Measurements from ENCODE around the gene AIF1L.

AIF1L gene

DNA sequence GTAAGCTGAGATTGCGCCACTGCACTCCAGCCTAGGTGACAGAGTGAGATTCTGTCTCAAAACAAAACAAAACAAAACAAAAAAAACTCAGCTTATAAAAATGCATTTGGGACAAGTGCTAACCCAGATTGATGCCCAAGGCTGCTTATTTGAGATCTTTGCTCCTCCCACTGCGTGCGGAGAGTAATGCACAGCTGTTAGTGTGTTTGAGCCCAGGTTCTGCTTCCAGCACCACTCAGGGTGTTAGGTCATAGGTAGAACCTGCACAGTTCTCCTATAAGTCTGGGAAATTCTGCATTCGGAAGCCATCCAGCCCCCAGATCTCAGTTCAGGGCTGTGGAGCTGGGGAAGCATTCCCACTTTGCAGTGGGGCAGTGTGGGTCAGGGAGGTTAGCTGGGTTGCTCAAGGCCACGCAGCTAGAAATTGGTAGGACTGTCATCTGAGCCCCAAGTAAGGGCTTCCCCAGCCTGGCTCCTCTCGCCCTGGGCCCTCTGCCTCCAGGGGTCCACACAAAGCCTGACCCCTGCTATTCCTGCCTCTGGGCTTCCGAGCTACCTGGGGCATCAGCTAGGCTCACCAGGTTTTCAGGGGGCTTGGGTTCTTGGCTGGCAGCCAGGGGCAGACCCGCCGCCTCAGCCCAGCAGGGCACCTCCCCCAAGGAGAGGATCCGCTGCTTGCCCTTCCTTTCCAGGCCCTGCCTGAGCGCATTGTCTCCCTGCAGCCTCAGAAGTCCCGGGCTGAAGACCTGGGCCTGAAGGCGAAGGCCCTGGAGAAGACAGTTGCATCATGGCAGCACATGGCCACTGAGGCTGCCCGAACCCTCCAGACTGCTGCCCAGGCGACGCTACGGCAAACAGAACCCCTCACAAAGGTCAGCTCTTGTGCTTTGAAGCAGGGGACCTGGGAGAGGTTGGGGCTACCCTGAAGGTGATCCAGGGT lies 17.6 kb upstream of the AIF1L start:
- DNase-seq: no peak

DNA sequence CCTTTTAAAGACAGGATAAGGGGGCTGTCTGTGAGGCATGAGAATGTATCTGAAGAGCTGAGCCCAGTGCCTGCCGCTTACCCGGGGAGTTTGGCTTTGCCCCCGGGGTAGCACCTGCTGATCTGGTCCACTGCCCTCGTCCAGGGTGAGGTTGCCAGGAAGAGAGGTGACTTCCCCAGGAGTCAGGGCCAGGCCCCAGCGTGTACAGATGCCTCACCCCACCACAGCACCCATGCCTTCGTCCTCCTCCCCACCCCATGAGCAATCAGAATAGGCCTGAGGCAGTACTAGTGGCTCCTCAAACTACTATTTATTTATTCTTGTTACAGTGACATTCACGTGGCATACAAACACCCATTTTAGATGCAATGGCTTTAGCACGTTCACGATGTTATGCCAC lies 15.7 kb upstream of the AIF1L start:
- DNase-seq: no peak

DNA sequence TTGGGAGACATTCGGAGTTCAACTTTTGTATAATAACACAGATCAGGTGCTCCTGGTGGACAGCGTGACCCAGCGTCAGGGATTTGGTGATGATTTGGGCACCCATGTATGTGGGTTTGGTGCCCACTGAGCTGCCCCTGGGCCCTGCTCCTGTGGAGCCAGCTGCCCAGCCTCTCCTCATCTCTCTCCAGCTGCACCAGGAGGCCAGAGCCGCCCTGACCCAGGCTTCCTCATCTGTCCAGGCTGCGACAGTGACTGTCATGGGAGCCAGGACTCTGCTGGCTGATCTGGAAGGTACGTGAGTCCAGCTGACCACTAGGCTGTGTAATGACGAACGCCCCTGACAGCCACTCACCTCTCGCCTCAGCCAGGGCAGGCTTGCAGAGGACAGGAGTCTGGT lies 14.5 kb upstream of the AIF1L start:
- no peak for DNase-seq

DNA sequence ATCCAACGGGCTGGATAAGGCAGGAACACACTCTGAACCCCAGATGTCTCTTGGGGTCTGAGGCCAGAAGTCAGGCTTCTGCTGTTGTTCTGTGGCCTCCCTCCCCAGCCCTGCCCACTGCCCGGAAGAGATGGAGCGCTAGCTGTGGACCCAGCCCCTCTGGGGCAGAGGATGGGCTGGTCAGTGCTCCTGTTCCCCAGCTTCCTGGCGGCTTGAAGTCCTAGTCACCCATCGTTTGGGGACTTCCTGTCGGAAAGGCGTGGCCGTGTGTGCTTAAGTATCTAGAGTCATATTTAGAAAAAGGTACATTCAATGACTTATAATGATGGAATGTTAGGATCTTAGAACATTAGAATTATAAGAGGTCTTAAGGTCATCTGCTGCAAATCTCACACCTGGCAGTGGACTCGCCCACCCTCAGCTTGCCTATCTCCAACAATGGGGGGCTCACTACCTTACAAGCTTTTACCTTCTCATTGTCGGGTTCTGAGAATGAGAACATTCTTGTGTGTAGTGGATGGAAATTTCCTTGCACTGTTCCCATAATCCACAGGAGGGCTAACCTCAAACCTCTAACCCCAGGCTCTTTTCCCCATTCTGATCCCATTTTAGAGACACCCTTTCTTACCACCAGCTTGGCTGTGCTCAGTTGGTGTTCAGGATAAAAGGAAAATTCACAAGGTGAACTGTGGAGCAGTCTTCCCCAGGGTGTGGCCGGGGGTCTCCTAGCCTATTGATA lies 13.4 kb upstream of the AIF1L start:
- DNase-seq: no peak

DNA sequence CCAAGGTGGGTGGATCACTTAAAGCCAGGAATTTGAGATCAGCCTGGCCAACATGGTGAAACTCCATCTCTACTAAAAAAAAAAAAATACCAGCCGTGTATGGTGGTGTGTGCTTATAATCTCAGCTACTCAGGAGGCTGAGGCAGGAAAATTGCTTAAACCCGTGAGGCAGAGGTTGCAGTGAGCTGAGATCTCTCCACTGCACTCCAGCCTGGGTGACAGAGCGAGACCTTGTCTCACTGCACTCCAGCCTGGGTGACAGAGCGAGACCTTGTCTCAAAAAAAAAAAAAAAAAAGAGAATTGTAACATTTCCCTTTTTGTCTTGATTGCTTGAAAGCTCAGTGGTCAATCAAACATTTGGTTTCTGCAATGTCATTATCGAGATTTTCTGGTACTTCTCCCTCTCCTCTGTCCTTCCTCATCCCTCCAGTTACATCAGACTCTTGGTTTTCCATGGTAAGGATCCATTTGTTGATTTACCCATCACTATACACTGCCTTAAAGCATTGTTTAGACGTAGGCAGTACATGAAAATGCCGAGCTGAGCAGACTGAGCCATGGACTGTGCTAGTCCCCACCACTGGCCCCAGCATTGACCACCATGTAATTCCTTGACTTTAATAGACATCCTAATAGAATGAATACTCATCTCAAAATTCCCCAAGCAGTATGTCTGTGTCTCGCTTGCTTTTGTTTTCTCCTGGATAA lies 11.5 kb upstream of the AIF1L start:
- DNase-seq: no peak

DNA sequence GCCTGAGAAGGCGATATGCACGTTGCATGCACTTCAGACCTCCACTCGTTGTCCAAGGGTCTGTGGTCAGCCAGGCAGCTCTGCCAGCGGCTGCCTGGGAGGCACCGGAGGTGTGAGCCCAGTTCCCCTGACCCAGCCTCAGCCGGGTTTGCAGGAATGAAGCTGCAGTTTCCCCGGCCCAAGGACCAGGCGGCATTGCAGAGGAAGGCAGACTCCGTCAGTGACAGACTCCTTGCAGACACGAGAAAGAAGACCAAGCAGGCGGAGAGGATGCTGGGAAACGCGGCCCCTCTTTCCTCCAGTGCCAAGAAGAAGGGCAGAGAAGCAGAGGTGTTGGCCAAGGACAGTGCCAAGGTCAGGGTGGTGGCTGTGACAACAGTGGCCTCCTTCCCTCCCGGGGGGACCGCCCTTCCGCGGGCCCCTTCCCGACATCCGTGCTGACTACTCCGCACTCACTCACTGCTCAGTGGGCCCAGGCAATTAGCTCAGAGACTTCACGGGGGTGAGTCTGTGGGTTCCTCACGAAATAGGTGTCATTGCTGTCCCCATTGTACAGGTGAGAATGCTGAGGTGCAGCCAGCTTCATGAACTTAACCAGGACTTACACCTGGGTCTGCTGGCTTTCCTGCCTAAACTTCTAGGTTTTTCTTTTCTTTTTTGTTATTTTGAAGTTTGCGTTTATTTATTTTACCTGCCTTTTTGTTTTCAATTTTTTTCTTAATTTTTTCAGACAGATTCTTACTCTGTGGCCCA lies 10.8 kb upstream of the AIF1L start:
- DNase-seq: no peak

DNA sequence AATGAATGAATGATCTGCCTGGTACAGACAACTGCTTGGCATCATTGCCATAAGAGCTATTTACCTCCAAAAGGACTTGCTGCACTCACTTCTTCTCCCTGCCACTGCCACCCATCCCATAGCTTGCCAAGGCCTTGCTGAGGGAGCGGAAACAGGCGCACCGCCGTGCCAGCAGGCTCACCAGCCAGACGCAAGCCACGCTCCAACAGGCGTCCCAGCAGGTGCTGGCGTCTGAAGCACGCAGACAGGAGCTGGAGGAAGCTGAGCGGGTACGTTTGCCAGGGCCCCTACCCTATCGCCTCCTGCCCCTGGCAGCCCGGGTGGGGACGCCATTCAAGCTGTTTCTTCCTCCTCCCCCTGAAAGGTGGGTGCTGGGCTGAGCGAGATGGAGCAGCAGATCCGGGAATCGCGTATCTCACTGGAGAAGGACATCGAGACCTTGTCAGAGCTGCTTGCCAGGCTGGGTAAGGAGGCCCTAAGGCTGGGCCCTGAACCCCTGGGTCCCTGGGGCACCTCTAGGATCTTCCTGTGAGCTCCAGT lies 8.9 kb upstream of the AIF1L start:
- DNase-seq: no peak

DNA sequence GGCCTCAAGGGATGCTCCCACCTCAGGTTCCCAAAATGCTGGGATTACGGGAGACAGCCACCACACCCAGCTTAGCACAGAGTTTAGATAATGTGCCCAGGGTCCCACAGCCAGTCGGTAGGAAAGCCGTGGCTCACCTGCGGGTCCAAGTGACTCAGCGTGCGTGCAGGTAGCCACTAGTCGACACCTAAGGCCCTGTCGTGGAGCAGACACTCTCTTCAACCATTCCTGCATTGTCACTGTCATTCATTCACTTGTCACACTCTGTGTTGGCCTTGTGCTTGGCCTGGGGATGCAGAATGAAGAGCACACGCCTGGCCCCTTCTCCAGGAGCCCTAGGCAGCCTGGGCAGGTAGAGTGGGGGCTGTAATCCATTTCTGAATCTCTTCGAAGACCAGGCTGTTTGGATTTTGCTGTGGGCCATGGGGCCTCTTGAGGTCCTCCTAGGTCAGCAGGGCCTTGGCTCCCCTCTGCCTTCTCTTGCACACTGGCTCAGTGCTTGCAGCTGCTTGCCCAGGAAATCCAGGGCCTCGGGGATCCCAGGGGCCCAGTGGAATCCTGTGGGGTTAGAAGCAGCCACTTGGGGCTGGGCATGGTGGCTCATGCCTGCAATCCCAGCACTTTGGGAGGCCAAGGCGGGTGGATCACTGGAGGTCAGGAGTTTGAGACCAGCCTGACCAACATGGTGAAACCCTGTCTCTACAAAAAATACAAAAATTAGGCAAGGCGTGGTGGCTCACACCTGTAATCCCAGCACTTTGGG lies 6.1 kb upstream of the AIF1L start:
- no peak for DNase-seq

DNA sequence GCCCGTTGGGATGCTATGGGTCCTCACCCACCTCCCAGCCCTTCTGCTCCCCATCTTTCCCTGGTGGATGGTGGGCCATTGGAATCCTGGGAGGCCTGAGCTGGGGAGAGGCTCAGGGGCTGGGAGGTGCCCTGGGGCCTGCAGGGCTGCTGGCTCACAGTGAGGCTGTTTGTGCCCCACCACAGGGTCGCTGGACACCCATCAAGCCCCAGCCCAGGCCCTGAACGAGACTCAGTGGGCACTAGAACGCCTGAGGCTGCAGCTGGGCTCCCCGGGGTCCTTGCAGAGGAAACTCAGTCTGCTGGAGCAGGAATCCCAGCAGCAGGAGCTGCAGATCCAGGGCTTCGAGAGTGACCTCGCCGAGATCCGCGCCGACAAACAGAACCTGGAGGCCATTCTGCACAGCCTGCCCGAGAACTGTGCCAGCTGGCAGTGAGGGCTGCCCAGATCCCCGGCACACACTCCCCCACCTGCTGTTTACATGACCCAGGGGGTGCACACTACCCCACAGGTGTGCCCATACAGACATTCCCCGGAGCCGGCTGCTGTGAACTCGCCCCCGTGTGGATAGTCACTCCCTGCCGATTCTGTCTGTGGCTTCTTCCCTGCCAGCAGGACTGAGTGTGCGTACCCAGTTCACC lies 4.9 kb upstream of the AIF1L start:
- no peak for DNase-seq

DNA sequence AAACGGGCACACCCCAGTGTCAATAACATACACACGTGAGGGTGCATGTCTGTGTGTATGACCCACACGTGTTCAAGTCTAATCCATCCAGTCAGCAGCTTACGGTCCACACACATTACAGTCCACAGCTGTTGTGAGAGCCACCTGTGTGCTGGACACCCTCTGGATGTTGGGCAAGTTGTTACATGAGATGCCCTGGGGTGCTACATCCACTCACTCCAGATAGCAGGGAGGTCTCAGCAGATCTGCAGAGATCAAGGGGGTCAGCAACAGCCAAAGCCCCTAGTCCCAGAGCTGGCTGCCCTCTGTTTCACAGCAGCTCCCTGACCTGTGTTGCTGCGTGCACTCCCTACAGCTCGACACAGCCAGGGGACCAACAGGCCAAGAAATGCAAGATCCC lies 4.3 kb upstream of the AIF1L start:
- no peak for DNase-seq

DNA sequence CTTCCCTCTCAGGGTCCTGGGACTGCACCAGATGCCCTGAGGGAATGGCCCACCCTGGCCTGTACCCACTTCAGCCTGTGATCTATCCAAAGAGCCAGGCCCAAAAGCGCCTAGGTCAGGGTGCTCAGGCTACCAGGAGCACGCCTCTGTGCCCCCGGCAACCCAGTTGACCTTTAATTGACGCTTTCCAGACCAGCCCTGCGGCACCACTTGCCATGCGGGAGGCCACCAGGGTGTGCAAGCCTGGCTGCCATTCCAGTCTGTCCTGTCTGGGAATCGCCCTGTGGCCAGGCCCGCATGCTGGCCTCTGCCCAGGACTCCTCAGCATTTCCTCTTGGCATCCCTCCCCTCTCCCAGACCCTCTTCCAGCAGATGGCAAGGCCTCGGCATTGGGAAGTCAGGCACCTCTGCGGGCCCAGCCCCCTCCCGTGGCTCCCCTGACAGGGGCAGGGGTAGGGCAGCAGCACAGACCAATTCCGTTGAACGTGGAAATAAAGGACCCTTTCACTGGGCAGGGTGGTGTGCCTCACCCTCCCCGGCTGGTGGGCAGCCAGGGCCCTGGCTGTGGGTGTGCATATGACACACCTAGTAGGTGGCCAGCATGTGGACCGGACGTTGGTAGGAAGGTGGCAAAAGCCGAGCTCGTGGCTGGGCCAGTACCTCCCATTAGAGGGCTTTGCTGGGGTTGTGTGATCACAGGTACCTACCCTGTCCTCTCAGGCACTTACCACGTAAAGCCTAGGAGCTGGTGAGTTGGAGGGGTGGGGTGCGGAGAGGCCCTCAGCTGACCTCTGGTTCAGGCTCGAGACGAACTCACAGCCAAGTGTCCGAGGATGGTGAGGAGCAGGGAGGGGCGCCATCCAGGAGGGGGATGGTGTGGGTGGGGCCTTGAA lies 3.5 kb upstream of the AIF1L start:
- no peak for DNase-seq

DNA sequence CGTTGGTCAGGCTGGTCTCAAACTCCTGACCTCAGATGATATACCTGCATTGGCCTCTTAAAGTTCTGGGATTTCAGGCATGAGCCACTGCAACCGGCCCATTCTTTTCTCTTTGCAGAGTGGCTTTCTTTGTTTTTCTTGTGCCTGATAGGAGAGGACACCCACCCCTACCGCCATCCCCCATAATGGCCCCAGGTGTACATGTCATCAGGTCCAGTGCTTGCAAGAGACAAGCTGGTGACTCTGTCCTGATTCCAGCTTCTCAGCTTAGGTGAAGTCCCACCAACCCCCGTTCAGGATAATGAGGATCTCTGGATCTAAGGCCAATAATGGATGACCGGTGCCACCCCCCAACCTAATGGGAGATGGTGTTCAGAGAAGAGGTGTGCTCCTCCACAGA lies 2.3 kb upstream of the AIF1L start:
- no peak for DNase-seq

DNA sequence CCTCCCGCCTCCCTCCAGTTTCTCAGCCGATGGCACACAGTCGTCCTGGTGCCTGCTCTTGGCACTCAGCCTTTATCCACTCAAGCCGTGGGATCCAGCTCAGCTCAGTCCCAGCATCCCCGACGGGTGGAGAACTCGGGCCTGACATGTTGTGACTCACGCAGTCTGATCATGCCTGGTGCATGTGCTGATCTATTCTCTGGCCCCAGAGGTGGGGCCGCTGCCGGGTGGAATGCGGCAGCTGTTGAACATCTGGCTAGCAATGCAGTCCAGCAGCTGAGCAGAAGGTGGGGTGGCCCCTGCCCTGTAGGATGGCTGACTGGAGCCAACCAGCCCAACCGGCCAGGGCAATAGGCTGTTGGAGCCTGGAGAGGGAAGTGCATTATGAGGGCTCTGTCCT lies 1.7 kb upstream of the AIF1L start:
- no peak for DNase-seq

DNA sequence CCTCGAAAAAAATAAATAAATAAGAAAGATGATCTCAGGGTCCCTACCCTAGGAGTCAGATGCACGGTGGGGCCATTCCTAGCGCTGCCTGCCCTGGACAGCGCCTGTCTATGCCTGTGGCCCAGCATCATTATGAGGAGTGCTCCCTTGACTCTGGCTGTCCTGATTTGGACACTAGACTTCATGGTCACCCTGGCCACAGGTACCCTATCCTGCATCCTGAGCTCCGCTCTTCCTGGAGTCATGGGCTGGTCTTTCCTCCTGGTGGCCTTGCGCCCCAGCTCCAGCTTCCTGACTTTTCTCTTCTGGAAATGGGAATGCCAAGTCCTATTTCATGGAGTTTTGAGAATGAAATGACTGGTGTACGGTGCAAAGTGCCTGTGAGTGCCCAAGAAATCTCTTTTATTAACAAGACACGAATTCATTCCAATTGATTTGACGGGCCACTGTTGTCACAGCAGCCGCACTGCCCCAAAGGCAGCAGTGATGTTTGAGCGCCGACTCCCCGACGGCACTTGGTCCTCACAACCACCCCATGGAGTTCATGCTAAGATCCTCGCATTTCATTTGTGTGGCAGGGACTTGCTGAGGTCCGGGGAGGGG lies 564 bp upstream of the AIF1L start:
- DNase-seq: no peak

DNA sequence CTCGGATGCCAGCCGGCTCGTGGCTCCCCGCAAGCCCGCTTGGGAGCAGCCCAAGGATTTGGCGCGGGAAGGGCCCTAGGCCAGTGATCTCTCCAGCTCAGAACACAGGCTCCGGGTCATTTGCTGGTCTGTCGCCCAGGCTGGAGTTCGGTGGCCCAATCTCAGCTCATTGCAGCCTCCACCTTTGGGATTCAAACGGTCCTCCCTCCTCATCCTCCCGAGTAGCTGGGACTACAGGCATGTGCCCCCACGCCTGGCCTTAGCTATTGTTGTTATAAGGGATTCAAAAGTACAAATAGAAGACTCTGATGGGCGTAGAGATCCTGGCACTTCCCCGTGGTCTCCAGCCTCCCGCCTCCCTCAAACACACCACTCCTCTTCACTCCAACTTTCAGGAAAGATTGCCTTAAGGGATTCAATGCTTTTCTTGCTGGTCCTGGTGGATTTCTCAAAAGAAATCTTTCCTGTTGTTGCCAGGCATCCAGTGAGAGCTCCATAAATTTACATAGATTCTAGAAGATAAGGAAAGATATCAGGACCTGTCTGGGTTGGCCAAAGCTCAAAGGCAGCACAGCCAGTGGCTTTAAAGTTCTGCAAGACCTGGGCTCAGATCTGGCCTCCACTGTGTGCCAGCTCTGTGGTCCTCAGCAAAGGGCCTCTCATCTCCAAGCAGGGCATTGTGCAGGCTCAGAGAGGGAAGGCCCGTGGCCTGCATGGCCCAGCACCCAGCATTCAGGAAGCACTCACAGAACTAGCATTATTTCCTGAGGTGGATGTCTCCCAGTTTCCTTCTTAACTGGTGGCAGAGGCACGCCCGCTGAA lies 1.0 kb downstream of the AIF1L start:
- no peak for DNase-seq

DNA sequence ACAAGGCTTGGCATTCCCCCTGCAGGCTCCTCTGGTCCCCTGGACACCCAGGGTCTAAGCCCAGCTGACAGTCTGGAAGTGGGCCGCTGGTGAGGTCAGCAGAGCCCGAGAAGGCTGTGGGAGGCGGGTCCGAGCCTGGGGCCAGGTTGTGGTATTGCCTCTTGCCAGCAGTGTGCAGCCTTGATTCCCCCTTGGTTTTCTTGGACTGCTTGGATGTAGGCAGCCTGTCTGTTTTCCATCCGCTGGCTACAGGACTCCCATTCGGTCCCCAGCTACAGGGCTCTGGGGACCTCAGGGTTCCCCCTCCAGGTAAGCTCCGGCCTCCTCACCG lies 1.6 kb downstream of the AIF1L start:
- DNase-seq: no peak

DNA sequence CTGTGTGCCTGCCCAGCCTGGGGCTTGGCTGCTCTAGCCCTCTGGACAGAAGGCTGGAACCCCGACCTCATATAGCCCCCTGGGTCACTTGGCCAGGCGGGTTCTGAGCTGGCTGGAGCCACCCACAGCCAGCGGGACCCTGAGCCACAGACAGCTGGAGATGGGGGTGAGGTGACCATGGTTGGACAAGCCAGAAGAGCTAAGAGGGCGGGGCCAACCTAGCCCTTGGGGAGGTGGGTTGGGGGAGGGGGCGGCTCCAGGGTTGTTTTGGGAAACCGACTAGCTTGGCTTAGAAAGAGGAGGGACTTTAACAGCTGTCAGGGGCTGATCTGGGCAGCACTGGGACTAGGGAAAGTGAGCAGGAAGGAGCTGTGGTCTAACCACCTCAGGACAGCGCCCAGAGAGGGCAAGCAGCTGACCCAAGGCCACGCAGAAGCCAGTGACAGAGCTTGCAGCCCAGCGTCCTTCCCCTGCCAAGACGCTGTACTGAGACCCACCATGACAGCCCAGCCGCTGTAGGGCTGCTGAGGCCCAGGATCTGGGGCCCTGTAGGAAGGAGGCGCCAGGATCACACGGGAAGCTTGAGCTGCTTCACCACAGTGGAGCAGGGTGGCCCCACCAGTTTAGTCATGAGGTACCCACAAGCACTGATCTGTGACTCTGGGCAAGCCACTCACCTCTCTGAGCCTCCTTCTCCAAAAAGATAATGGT lies 2.2 kb downstream of the AIF1L start:
- DNase-seq: no peak

DNA sequence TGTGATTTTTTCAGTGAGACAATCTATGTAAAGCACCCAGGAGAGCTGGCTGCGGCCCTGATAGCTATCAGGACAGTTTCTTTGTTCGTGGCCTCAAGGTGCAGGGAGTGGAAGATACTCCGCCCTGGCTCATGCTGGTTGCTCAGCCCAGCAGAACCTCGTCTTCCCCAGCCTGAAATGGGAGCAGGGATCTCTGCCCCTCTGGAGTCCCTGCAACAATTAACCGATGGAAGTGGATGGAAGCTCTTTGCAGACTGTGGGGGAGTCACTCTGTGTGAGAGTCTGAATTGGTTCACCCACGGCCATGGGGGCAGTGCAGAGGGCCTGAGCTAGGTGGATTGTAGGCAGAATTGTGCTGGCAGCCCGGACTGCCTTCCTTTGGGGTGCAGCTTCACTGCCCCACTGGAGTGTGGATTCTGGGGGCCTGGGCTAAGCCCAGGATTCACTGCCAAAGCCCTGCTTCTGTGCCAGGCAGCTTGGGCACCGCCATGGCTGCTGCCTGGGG lies 2.8 kb downstream of the AIF1L start:
- no peak for DNase-seq

Measured in CD4-positive, alpha-beta T cell treated with Interleukin-17A for 1 hour (primary cell).